ENCODE measurements around the gene SPDYE3.
"Not testable (repeated sequence)": the region's sequence is repeated elsewhere in the genome, so short reads cannot be mapped to it uniquely, and the experiment has no call there.

GRCh38 chr7:100292162-100292561 is 15.3 kb upstream of the SPDYE3 start:
- TF ChIP-seq CTCF (IDR thresholded peaks at IDR 0.05; ENCODE audit: poor library complexity, severe bottlenecking); EZH2 (IDR thresholded peaks at IDR 0.05; ENCODE audit: borderline replicate concordance, insufficient read depth, low read length, poor library complexity, severe bottlenecking); POLR2AphosphoS5 (IDR thresholded peaks at IDR 0.05); TAF1 (IDR thresholded peaks at IDR 0.05; ENCODE audit: low read depth); REST (IDR thresholded peaks at IDR 0.05; ENCODE audit: borderline replicate concordance); RAD21 (conservative IDR thresholded peaks at IDR 0.05); SMC3 (conservative IDR thresholded peaks at IDR 0.05; ENCODE audit: poor library complexity): not testable (repeated sequence)
